ENCODE measurements around the gene PDZRN3.

The PDZRN3 gene

DNA sequence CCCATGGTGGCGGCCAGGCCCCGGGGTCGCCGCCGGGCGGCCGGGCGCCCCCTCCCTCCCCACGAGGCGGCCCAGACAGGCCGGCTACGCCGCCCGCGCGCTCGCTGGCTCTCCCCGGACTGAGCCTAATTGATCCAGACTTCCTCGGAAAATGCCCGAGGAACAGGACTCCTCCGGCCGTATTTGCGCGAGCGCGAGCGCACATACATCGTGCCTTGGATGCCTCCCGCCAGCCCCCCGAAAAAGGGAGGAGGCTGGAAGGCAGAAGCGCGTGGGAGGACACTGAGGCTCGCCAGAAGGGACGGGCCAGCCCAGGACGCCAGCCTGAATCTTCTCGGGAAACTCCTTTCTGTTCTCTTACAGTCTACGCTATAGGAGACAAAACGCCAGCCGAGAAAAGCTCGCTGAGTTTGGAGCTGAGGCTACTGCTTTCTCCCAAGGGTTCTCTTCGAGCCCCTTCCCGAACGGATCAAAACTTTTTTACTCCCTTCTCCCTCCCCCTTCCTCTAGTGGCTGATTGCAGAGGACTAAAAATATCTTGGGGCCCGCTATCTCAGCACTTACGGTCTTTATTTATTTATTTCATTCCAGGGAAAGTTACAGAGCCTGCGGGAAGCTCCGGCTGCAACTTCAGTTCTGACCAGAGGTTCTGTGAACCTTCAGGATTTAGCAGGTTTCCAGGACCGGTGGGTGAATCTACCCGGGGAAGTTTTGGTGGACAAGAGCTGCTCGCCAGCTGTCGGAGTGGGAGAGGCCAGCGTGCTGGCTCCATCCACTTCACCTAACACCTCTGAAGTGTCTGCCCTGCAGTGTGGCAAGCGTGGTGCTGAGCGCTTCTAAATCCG, at the start of gene PDZRN3:
PDZRN3 (minus strand) TSS at position 121 of the 845 bp plus-strand sequence.
- DNase-seq, result no peak

DNA sequence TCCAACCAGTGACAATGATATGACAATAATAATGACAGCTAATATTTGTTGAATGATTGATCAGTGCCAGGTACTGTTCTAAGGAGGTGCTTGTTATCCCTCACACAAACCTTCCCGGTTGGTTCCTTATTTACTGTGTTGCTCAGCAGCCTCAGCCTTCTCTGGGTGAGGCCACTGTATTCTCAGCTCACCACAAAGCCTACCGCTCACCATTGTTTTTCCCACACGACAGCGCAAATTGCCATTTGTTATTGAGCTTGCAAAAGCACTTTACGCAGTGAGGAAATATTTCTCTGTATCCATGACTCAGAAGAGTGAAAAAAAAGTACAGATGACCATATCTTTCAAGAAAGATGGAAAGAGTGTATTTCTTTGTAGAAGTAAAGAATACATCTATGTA, 49.5 kb upstream of the PDZRN3 start:
- DNase-seq, result no peak

DNA sequence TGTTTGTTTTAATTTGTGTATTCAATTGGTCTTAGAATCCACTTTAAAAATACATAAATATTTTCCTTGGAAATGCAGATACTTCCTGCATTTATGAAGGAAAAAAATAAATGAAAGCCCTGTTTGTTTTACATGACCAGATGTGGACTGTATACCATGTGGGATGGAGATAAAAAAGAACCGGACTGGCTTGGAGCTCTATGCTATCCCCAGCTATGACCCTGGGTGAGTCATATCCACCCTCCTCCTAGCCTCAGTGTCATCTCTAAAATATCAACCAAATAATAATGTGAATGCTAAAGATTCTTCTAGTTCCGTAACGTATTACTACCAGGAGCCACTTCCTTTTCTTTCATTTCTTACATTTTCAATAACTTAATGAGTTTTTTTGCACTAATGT, 44.5 kb upstream of the PDZRN3 start:
- DNase-seq, result no peak

DNA sequence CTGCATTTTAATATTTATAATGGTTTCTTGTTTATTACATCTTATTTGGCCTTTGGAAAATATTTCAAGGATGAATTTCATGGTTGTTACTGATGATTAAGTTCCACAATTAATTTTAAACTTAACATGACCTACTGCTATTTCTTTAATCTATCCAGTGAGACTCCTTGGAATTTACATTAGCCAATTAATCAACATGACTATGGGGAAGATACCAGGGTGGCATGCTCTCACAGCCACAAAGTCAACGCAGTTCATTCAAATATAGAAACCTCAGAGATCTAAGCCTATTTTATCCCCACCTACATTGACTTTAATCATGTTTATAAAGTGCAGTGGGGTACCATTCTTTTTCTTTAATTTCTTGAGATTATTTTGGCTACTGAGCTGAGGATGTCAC, 43.6 kb upstream of the PDZRN3 start:
- DNase-seq, result no peak

DNA sequence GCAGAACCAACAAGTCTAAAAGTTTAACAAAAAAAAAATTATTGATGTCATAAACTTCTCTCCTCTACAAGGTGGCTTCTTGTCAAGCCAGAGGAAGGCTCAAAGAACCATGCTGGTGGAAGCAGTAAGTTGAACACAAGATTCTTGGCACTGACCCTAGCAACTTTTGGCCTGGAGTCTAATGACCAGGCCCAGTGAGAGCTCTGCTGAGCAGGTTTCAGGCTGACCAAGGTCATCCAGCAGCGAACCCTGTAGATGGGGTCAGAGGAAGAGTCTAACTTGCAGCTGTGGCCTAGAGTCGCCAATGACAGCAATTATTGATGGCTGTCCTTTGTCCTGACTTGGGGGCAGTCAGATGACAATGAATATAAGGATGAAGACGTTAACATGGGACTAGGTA, 43.1 kb upstream of the PDZRN3 start:
- DNase-seq, result no peak

DNA sequence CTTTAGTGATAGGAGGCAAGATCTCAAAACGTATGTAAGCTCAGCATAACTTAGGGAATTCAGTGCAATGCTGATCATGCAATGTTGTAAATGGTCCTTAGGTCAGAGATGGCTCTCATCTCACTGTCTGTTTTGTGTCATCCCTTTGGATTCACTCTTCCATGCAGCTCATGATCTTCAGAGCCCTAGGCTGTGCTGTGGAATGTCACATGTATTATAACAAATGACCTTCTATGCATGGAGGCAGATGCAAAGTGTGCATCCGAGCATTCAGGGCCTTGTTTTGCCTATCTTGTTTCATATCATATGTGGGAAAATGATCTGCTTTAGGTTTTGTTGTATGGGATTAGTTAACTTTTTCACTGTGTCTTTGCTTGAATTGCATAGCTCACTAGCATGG, 40.5 kb upstream of the PDZRN3 start:
- DNase-seq, result no peak

DNA sequence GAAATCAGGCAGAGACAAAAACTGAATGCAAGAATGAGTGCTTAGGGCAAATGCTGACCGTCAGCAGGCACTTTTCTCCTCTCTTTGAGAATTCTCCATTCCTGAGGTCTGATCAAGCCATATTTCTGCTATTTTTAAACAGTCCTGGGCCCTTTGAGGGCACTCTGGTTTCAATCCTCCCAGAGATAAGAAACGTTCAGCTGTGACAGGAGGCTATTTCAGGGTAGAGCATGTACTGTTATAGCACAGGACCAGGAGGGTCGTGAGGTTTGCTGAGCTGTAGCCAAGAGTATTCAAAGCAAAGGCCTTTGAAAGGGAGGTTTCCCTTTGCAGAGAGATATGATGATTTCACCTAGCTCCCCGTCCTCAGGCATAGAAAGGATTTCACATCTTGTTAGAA, 39.6 kb upstream of the PDZRN3 start:
- DNase-seq, result no peak

DNA sequence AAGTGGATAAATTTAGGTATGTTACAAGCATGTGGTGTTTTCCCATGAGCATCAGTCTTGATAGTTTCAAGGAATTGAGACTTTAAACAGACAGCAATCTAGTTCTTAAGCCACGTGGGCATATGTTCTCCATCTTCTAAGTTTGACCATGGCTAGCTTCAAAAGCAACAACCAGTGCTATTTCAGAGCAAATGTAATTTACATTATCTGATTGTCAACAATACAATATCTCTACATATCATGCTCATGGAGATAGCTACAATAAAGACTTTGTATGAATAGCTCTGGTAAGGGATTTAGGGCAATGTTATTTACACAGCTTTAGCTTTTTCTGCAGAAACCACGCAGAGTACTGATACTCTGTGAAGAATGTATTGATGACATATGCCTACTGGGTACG, 38.8 kb upstream of the PDZRN3 start:
- DNase-seq, result no peak

DNA sequence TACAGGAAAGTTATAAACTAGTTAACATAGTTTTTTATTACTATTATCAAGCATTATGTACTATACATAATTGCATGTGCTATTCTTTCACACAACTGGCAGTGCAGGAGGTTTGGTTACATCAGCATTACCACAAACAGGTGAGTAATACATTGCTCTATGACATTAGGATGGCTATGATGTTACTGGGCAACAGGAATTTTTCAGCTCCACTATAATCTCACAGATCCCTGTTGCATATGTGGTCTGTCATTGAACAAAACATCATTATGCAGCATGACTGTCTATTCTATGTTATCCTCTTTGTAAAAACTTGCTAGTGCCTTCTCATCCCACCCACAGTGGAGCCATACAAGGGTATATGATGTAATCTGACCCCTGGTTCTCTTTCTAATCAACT, 36.5 kb upstream of the PDZRN3 start:
- no peak for DNase-seq

DNA sequence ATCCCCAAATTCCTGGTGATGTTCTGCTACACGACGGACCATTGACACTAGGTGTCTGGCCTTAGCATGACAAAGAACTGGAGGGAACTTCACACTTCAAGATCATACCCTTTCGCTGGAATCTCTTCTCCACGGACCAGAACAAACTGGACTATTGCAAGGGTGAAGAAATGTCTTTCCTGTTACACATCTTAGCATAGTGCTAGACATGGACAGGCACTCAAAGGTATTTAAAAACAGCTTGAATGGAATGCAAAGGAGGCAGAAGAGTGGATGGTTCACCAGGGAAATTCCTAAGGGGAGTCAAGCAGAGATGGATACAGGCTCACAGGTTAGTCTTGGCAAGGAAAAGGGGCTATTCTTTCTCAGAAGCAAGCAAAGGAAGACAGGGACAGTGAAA, 33.5 kb upstream of the PDZRN3 start:
- no peak for DNase-seq

DNA sequence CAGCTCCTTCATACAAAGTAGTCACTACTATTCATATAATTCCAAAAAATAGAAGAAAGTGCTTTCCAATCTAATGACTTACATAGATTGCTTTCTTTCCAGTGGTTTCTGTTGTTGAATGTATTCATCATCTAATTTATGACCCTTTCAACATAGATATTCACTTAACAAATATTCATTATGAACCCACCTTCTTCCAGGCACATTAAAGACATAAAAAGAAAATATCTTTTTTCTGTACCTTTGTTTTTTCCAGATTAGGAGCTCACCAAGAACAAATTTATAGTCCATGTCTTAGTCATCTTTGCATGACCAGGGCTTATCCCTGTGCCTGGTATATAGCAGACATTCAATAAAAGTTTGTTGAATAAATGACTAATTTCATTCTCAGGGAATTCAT, 32.4 kb upstream of the PDZRN3 start:
- DNase-seq, result no peak

DNA sequence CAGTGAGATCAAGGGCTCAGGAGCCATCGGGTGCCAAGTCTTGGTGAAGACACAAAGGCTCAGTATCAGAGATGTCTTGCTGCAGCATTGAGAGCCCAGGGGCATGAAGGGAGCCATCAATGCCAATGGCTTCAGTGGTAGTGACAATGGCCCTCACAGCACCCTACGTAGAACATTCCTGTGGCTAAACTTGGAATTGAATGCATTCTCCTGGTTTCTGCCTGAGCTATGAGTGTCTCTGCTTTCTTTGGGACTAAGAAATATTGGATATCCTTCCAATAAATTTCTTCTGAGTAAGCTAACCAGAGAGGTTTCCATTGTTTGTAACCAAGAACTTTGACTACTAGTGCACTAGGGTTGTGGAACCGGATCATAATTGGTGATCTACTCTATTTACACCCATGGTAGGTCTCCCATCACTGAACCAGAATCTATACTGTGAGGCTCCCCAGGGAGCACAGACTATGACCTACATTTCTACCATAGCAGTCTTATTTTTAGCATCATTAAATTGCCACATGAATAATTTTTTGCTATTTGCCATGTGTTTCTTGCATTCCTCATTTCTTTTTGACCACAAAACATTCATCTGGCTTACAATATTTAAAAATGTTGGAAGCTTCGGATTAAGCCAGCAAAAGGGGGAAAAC, 31.6 kb upstream of the PDZRN3 start:
- no peak for DNase-seq

DNA sequence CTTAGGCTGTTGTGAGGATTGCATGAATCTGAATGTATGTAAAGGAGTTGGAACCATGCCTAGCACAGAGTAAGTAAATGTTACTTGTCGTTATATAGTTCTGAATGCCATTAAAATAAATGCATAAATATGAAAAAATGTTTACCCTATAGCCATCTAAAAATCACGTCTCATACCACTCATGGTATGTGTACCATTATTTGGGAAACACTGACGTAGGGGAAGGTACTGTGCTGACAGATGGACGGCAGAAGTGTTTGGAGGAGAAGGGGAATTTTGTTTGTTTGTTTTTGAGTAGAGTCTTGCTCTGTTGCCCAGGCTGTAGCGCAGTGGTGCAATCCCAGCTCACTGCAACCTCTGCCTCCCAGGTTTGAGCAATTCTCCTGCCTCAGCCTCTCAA, 30.5 kb upstream of the PDZRN3 start:
- no peak for DNase-seq

DNA sequence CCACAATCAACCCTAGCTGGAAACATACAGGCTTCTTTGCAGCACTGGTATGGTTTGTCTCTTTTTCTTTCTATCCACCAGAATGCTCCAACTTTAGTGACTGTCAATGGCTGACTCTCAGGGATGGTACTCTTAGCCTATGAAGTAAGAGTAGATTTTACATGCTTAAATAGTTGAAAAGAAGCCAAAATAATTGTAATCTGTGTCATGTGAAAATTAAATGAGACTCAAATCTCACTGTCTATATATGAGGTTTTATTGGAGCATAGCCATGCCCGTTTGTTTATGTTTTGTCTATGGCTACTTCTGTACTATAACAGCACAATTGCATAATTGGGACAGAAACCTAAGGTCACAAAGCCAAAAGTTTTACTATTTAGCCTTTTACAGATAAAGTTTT, 29.1 kb upstream of the PDZRN3 start:
- no peak for DNase-seq

DNA sequence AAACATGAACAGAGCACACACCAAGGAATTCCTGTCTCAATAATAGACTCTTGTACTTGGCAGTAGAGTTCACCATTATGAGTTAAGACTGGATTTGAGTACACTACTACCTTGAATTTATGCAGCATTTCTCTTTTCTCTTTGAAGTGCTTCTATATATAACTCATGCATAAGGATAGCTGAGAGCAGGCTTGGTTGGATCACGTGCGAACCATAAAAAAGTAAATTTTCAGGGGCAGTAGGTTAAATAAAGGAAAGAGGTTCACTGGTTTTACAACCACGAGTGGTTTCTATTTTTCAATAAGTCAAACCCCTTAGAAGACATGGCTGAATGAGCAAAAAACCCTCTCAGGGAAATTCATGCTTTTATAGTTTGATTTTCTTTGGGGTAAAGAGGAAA, 28.6 kb upstream of the PDZRN3 start:
- DNase-seq, result no peak

DNA sequence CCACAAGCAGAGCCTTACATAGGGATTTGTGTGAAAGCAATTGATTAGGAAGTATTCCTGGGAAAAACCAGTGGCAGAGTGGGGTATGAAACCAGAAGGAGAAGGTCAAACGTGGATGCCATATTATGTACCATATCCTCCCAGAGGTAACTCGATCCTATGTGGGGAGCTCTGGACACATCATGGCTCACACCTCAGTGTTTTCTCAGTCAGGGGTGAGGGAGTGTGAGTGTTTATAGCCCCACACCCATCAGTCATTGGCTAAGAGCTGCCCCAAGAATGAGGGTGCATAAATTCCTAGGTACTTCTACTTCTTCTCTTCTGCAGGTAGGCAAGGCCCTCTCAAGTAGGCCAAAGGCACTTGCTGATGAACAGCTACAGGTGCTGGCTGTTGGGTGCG, 28.2 kb upstream of the PDZRN3 start:
- DNase-seq, result no peak

DNA sequence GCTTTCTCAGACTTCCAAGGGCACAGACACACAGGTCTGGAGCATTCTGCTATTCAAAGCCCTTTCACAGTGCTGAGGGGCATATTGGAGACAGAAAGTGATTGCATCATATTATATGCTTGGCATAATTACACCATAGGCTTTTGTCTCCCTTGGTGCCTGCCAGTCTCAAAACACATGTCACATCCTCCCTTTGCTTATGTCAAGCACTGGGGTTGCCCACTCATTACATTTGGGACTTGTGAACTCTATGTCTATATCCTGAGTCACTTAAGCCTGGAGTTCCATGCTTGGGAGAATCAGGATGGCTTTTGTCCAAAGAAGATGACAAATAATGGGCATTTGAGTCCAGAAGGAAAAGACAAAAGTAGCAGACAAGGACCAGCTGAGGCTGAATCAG, 12.3 kb upstream of the PDZRN3 start:
- no peak for DNase-seq

DNA sequence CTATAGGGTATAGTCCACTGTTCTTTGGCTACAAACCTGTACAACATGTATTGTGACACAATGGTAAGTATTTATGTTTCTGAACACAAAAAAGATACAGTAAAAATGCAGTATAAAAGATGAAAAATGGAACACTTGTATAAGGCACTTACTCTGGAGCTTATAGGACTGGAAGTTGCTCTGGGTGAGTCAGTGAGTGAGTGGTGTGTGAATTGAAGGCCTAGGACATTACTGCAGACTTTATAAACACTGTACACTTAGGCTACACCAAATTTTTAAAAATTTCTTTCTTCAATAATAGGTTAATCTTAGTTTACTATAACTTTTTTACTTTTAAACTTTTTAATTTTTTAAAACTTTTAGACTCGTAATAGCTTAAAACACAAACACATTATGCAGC, 10.5 kb upstream of the PDZRN3 start:
- no peak for DNase-seq

DNA sequence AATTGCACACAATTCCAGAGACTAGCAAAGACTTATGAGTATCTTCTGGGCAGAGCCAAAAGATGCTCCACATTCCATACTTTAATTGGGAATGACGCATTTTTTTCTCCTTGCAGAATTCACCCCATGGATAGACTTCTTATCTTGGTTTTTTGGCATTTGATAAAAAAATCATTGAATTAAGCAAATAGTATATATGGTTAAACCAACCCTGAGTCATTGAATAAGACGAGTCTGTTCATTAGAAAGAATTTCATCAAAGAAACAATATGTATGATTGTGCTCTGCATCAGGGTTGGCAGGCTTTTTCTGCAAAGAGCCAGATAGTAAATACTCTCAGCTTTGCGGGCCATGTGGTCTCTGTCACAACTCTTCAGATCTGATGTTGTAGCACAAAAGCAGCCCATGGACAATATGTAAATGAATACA, 9.2 kb upstream of the PDZRN3 start:
- no peak for DNase-seq

DNA sequence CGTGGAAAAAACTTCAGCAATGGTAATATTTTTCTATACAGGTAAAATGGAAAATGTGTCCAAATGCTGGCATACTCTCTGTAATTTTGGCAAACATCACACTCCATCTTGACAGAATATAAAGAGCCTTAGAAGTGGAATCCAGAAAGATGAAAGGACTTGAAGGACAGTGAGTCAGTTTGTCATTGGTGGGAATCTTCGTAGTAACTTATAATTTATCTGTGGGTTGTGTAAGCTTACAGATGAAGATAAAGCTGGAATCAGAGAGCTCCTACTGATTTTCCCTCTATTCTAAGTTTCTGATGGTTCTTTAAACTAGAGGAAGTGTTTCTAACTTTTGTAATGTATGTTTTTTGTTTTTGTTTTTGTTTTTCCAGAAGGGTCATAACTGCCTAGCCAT, 8.7 kb upstream of the PDZRN3 start:
- no peak for DNase-seq

DNA sequence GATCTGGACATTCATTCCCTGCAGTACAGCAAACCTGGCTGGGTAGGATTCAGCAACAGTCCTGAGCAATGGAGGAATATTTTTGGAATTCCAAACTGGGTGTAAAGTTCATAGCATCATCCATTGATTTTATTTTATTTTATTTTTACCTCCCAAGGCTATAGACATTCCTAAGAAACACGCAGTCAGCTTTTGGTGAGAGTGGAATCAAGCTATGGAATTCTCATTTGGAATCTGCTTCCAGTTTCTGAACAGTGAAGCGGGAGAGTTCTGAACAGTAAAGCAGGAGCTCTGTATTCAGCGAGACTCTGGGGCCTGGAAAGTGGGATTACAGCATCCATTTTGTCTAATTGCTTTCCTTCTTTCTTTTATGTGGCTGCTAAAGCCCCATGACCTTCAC, 1.4 kb upstream of the PDZRN3 start:
- DNase-seq, result no peak

DNA sequence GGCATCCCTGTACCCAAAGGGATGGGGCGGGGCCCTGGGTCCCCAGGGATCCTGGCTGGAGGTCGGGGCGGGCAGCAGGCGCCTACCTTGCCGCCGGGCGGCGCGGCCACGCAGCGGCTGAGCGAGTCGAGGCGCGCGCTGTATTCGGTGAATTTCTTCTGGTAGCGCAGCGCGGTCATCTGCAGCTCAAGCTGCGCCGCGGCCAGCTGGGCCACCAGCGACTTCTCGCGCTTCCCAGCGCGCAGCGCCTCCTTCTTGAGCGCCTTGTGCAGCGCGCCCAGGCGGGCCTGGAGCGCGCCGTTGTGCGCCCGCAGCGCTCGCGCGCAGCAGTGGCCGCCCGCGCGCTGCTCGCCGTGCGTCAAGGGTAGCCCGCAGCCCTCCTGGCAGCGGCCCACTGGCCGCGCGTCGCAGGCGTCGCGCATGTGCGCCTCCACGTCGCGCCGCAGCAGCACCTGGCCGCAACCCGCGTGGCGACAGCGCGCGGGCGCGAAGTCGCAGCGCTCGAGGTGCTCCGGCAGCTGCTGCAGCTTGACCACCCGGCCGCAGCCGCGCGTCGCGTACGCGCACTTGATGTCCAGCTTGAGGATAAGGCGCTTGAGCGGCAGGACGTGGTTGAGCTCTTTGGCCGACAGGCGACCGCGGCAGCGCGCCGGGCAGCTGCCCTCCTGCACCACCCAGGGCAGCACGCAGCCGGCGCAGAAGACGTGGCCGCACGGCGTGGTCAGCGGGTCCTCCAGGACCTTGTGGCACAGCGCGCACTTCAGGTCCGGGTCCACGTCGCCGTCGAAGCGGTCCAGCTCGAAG, 522 bp downstream of the PDZRN3 start:
- no peak for DNase-seq

DNA sequence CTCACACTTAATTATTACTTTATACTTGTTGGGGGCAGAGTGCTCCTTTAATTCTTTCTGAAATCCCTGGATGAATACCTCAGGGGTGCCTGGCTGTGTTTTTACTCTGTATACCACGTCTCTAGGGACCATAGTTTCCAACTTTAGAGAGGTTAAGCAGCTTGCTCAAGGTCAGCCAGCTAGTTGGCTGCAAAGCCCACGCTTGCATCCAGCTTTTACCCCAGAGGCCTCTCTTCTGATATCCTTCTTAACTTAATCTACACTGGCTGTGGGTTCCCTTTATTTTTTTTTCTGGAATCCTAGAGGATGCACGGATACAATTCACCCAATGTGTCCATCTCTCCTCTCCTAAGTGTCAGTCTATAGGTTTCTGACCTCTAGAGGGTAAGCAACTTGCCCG, 1.4 kb downstream of the PDZRN3 start:
- DNase-seq, result no peak
